ENCODE results near the gene CERS6. TPM values are rescaled to one million over a fixed set of nuclear protein-coding genes. Genes with fewer than 3 reads are reported as not detected.
A peak's percentile ranks its signal among the peaks of the same experiment; 100 is the strongest.

The CERS6 gene
- total RNA-seq, 1 donor, result 23.9 TPM

DNA sequence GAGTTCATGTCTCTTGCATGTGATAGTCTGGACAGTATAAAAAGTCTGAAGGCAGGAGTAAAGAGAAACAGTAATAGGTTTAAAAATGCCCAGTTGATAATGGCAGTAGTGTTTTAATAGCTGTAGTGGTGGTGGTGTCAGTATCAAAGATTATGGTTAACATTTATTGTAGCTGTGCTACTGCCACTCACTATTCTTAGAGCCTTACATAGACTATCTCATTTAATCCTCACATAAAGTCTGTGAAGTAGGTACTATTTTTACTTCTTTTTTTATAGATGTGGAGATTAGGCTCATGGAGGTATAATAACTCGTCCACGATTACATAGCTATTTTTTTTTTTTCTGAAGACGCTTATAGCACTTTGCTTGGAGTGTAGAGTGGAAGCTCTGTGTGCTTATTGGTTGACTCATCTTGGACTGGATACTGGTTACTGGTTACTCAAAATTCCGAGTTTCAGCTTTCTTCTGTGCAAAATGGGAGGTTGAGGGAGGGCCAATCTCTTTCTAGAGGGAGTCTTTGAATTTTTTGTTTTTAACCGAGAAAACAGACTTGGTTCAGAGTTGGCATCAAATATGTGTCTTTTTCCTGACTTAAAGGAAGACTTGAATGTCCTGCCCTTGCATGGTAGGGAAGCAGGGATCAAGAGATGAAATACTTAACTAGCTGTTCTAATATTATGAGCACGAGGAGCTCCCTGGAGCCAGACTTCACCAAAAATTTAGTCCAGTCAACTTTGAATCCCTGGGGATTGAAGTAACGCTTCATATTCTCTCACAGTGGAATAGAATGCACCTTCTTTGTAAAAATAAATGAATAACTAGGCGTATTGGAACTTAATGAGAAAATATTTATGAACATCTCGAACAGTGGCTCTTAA, 27.1 kb downstream of the CERS6 start:
- Histone ChIP-seq H3K4me3 (ENCODE audit: insufficient read depth, low read length) (no peak overlapping the region), H3K36me3 (ENCODE audit: insufficient read depth, low read length) (no peaks in the 10 kb centered on the region), H3K4me1 (ENCODE audit: insufficient read depth, low read length) (no peaks in the 10 kb centered on the region), H3K27me3 (ENCODE audit: insufficient read depth, low read length) (no peaks in the 10 kb centered on the region), H3K27ac (ENCODE audit: low read depth, low read length) (no peak overlapping the region), H2AFZ (ENCODE audit: low read length) (no peak overlapping the region), H3K79me2 (ENCODE audit: insufficient read depth, low read length) (peaks cover 22% of the 10 kb centered on the region), H3K9me3 (ENCODE audit: low read depth, low read length) (no peaks in the 10 kb centered on the region), H4K20me1 (ENCODE audit: insufficient read depth, low read length) (peaks cover 6% of the 10 kb centered on the region), H3K4me2 (ENCODE audit: insufficient read depth, low read length) (no peak overlapping the region)
- TF ChIP-seq, protein P1, sequence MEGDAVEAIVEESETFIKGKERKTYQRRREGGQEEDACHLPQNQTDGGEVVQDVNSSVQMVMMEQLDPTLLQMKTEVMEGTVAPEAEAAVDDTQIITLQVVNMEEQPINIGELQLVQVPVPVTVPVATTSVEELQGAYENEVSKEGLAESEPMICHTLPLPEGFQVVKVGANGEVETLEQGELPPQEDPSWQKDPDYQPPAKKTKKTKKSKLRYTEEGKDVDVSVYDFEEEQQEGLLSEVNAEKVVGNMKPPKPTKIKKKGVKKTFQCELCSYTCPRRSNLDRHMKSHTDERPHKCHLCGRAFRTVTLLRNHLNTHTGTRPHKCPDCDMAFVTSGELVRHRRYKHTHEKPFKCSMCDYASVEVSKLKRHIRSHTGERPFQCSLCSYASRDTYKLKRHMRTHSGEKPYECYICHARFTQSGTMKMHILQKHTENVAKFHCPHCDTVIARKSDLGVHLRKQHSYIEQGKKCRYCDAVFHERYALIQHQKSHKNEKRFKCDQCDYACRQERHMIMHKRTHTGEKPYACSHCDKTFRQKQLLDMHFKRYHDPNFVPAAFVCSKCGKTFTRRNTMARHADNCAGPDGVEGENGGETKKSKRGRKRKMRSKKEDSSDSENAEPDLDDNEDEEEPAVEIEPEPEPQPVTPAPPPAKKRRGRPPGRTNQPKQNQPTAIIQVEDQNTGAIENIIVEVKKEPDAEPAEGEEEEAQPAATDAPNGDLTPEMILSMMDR (IDR thresholded peaks at IDR 0.05; ENCODE audit: extremely low read depth, low read depth, low read length), result no peak
- DNase-seq (ENCODE audit: insufficient read length, low spot score, missing footprints), result no peak

DNA sequence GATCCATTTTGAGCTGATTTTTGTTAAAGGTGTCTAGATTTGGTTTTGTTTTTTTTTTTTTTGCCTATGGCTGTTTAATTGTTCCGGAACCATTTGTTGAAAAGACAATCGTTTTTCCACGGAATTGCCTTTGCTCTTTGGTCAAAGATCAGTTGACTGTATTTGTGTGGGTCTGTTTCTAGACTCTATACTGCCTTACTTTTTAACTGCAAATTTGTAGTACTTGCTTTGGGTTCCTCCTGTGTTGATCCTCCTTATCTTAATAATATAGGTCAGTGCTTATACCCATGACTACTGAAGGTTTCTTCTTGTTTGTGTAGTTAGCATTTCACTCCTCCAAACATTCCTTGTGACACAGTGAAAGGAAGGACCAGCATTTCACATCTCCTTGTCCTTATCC, 30.4 kb downstream of the CERS6 start:
- Histone ChIP-seq H3K9me3 (ENCODE audit: low read depth, low read length) (no peaks in the 10 kb centered on the region), H3K36me3 (ENCODE audit: insufficient read depth, low read length) (no peaks in the 10 kb centered on the region), H2AFZ (ENCODE audit: low read length) (no peak overlapping the region), H3K79me2 (ENCODE audit: insufficient read depth, low read length) (peaks cover 23% of the 10 kb centered on the region), H3K4me3 (ENCODE audit: insufficient read depth, low read length) (no peak overlapping the region), H3K4me2 (ENCODE audit: insufficient read depth, low read length) (no peak overlapping the region), H3K27me3 (ENCODE audit: insufficient read depth, low read length) (no peaks in the 10 kb centered on the region), H3K27ac (ENCODE audit: low read depth, low read length) (no peak overlapping the region), H3K4me1 (ENCODE audit: insufficient read depth, low read length) (peaks cover 15% of the 10 kb centered on the region), H4K20me1 (ENCODE audit: insufficient read depth, low read length) (peaks cover 3% of the 10 kb centered on the region)
- TF ChIP-seq, protein P1 (IDR thresholded peaks at IDR 0.05; ENCODE audit: extremely low read depth, low read depth, low read length), result no peak
- no peak for DNase-seq (ENCODE audit: insufficient read length, low spot score, missing footprints)

DNA sequence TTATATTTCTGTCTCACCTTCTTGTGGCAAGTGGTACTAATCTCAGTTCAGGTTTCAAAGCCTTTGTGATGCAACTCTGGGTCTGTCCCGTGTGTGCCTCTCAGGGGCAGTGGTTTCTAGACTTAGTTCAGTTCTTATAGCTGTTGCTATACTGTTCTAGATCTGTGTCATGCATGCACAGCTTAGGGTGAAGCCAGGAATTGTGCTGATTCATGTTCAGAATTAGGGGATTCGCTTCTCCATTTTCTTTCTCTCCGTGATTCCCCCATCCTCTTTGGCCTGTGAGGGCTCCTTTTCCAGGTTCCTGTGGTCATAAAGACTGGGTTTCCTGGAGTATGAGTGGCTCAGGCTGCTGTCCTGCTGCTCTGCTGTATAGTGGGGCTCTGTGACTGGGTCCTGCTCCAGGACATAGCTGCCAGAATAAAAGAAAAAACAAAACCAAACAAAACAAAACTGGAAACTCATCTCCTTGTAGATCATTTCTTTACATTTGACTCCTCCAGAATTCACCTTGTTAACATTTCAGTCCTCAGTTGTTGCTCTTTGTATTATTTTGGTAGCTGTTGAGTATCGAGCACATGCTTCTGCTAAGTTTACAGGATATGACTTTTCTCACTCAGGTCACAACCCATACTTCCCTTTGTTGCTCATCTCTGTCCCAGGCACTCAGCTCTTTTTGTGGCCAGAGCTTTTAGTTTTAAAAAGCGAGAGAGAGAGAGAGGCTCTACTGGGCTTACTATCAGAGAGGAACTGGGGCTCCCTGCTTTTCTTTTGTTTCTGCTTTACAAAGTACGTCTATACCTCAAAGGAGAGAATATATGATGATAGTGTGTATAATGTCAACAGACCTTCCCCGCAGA, 34.2 kb downstream of the CERS6 start:
- peaks cover 15% of the 10 kb centered on the region for H3K4me1 ChIP-seq (ENCODE audit: insufficient read depth, low read length)
- DNase-seq (ENCODE audit: insufficient read length, low spot score, missing footprints), result no peak
- H2AFZ ChIP-seq (ENCODE audit: low read length), result peak overlapping the region; percentile 71
- peak overlapping the region; percentile 72 for H3K27ac ChIP-seq (ENCODE audit: low read depth, low read length)
- H3K4me2 ChIP-seq (ENCODE audit: insufficient read depth, low read length), result peak overlapping the region; percentile 73
- TF ChIP-seq, protein P1 (IDR thresholded peaks at IDR 0.05; ENCODE audit: extremely low read depth, low read depth, low read length), result no peak
- no peaks in the 10 kb centered on the region for H3K9me3 ChIP-seq (ENCODE audit: low read depth, low read length)
- H3K36me3 ChIP-seq (ENCODE audit: insufficient read depth, low read length), result no peaks in the 10 kb centered on the region
- no peaks in the 10 kb centered on the region for H3K27me3 ChIP-seq (ENCODE audit: insufficient read depth, low read length)
- no peaks in the 10 kb centered on the region for H4K20me1 ChIP-seq (ENCODE audit: insufficient read depth, low read length)
- peak overlapping the region; percentile 27 for H3K4me3 ChIP-seq (ENCODE audit: insufficient read depth, low read length)
- peaks cover 13% of the 10 kb centered on the region for H3K79me2 ChIP-seq (ENCODE audit: insufficient read depth, low read length)

Measured in osteoblast (primary cell).